Loucy (cell line): ENCODE results near the gene DDX25.

ENCODE experiments used
- EZH2phosphoT487 ChIP-seq: fragments of 200-600 bp; IDR thresholded peaks from 2 replicates; pipeline ENCODE4 v1.6.1; 2018; ENCODE audit warnings: antibody characterized with exemption, mild to moderate bottlenecking, moderate library complexity, borderline replicate concordance
- TF ChIP-seq, protein P1 (sequence below): fragments of 200-600 bp; sonication (generic); conservative IDR thresholded peaks from 2 replicates; pipeline ENCODE4 v1.5.1; 2014; ENCODE audit warnings: mild to moderate bottlenecking, antibody characterized with exemption, low read length

DNA sequence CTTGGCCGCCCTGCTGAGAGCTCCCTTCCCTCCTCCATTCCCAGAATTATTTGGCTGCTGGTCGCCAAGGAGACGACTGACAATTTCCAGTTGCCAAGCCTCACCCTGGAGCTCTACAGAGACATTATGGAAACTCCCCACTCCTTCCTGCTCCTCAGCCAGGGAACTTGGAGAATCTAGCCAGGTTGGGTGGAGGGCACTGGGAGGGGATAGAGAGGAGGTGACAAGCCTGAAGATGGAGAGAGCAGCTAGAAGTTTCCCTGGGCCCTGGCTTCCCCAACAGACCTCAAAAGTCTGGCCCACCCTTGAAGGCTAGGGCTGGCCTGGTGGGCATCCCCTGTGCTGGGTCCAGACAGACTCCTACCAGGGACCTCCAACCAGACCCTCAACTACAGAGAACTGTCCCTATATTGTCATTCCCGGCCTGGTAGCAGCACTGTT, 34.8 kb downstream of the DDX25 start:
- TF ChIP-seq, protein P1, sequence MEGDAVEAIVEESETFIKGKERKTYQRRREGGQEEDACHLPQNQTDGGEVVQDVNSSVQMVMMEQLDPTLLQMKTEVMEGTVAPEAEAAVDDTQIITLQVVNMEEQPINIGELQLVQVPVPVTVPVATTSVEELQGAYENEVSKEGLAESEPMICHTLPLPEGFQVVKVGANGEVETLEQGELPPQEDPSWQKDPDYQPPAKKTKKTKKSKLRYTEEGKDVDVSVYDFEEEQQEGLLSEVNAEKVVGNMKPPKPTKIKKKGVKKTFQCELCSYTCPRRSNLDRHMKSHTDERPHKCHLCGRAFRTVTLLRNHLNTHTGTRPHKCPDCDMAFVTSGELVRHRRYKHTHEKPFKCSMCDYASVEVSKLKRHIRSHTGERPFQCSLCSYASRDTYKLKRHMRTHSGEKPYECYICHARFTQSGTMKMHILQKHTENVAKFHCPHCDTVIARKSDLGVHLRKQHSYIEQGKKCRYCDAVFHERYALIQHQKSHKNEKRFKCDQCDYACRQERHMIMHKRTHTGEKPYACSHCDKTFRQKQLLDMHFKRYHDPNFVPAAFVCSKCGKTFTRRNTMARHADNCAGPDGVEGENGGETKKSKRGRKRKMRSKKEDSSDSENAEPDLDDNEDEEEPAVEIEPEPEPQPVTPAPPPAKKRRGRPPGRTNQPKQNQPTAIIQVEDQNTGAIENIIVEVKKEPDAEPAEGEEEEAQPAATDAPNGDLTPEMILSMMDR, result no peak
- no peak for TF ChIP-seq EZH2phosphoT487
